ENCODE data around the gene ADRA2C. TPM values are rescaled to one million over a fixed set of nuclear protein-coding genes. Genes with fewer than 3 reads are reported as not detected.

ADRA2C gene
- total RNA-seq, 1 experiment from 2014 or later = not detected

DNA sequence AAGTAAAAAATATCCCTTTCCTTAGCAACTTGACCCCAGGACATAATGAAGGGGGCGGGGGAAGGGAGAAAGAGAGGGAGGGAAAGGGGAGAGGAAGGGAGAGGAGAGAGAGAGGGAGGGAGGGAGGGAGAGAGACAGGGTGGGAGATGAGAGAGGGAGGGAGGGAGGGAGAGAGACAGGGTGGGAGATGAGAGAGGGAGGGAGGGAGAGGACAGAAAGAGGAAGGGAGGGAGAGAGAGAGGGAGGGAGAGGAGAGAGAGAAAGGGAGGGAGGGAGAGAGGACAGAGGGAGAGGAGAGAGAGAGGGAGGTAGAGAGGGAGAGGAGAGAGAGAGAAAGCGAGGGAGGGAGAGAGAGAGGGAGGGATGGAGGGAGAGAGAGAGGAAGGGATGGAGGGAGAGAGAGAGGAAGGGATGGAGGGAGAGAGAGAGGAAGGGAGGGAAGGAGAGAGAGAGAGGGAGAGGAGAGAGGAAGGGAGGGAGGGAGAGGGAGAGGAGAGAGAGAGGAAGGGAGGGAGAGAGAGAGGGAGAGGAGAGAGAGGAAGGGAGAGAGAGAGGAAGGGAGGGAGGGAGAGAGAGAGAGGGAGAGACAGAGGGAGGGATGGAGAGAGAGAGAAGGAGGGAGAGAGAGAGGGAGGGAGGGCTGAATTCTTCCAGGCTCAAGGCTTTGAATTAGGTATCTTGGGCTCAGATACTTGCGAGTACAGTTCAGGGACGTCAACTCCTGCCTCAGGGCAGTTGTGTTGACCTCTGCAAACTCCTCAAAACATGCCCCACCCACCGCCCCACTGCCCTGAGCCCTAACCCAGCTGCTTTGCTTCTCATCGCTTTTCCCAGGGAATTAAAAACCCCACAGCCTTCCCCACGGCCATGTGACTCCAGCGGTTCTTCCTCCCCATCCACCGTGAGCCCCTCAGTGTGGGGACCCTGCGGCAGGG, 40.0 kb upstream of the ADRA2C start:
- no peaks in the 10 kb centered on the region for H3K9me3 ChIP-seq (replicated peaks)
- no peaks in the 10 kb centered on the region for H3K36me3 ChIP-seq
- no peak overlapping the region for H3K27ac ChIP-seq
- no peak for DNase-seq (ENCODE audit: low read depth in 1 of 2, low spot score in 2 of 2)
- H3K4me1 ChIP-seq (replicated peaks) = no peaks in the 10 kb centered on the region
- no peak overlapping the region for H3K4me3 ChIP-seq
- 0 out of 2 replicates have a peak, but pooled peaks cover 6% of the 10 kb centered on the region for H3K27me3 ChIP-seq (replicated peaks)

DNA sequence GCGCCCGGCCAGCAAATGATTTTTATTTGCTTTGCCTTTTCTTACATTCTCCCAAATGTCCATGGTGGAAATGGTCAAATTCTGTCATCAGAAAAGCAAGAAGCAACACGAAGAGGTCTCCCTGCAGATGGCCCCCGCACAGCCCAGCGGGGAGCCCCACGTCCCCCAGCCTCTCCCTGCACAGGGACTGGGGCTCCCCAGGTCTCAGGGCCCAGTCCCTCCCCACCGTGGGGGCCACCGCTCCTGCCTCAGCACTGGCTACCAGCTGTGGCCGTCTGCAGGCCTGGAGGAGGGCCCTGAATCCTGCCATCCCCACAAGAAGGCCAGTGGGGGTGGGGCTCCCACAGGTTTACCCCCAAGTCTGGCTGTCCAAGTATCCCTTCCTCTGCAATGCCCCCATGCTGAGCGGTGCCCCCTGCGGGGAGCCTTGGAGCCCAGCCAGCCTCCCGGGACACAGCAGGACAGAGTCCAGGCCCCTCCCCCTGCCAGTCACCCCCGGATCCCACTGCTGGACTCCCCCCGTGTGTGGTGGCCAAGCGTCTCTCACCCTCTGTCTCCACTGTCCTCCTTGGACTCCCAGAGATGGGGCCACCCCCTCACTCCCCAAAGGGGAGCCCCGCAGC, 38.2 kb upstream of the ADRA2C start:
- H3K36me3 ChIP-seq = no peaks in the 10 kb centered on the region
- 0 out of 2 replicates have a peak, but pooled peaks cover 6% of the 10 kb centered on the region for H3K27me3 ChIP-seq (replicated peaks)
- no peak overlapping the region for H3K27ac ChIP-seq
- DNase-seq (ENCODE audit: low read depth in 1 of 2, low spot score in 2 of 2) = no peak
- H3K9me3 ChIP-seq (replicated peaks) = no peaks in the 10 kb centered on the region
- H3K4me1 ChIP-seq (replicated peaks) = no peaks in the 10 kb centered on the region
- H3K4me3 ChIP-seq = no peak overlapping the region

GRCh38 chr4:3729188-3729881, 36.9 kb upstream of the ADRA2C start:
- Histone ChIP-seq H3K4me1 (replicated peaks) (no peaks in the 10 kb centered on the region), H3K36me3 (no peaks in the 10 kb centered on the region), H3K4me3 (no peak overlapping the region), H3K27me3 (replicated peaks) (0 out of 2 replicates have a peak, but pooled peaks cover 6% of the 10 kb centered on the region), H3K9me3 (replicated peaks) (no peaks in the 10 kb centered on the region), H3K27ac (no peak overlapping the region)
- no peak for DNase-seq (ENCODE audit: low read depth in 1 of 2, low spot score in 2 of 2)

GRCh38 chr4:3729882-3730226, 36.3 kb upstream of the ADRA2C start:
- Histone ChIP-seq H3K9me3 (replicated peaks) (no peaks in the 10 kb centered on the region), H3K27me3 (replicated peaks) (0 out of 2 replicates have a peak, but pooled peaks cover 6% of the 10 kb centered on the region), H3K36me3 (no peaks in the 10 kb centered on the region), H3K27ac (no peak overlapping the region), H3K4me3 (no peak overlapping the region), H3K4me1 (replicated peaks) (no peaks in the 10 kb centered on the region)
- DNase-seq (ENCODE audit: low read depth in 1 of 2, low spot score in 2 of 2) = no peak

DNA sequence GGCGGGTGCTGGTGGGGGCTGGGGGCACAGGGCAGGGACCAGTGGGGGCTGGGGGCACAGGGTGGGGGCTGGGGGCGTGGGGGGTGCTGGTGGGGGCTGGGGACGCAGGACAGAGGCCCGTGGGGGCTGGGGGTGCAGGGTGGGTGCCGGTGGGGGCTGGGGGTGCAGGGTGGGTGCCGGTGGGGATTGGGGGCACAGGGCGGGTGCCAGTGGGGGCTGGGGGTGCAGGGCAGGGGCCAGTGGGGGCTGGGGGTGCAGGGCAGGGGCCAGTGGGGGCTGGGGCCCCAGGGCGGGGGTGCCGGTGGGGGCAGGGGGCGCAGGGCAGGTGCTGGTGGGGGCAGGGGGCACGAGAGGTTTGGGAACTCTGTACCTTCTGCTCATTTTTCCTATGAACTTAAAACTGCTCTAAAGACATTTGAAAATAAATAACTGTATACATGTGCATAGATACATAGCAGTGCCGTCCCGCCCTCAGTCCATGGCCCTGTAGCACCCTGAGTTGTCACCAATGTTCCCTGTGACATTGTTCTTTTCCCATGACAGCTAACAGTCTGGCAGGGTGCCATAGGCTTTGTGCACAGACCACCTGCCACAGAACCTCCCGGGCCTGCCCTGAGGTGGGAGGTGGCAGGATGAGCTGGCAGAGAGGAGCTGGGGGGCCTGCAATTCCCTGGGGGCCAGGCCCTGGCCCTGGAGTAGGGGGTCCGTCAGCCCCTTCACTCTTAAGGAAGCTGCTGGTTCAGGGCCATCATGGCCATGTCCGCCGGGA, 35.6 kb upstream of the ADRA2C start:
- Histone ChIP-seq H3K27ac (no peak overlapping the region), H3K36me3 (no peaks in the 10 kb centered on the region), H3K27me3 (replicated peaks) (0 out of 2 replicates have a peak, but pooled peaks cover 6% of the 10 kb centered on the region), H3K4me1 (replicated peaks) (no peaks in the 10 kb centered on the region), H3K4me3 (no peak overlapping the region), H3K9me3 (replicated peaks) (no peaks in the 10 kb centered on the region)
- DNase-seq (ENCODE audit: low read depth in 1 of 2, low spot score in 2 of 2) = no peak

DNA sequence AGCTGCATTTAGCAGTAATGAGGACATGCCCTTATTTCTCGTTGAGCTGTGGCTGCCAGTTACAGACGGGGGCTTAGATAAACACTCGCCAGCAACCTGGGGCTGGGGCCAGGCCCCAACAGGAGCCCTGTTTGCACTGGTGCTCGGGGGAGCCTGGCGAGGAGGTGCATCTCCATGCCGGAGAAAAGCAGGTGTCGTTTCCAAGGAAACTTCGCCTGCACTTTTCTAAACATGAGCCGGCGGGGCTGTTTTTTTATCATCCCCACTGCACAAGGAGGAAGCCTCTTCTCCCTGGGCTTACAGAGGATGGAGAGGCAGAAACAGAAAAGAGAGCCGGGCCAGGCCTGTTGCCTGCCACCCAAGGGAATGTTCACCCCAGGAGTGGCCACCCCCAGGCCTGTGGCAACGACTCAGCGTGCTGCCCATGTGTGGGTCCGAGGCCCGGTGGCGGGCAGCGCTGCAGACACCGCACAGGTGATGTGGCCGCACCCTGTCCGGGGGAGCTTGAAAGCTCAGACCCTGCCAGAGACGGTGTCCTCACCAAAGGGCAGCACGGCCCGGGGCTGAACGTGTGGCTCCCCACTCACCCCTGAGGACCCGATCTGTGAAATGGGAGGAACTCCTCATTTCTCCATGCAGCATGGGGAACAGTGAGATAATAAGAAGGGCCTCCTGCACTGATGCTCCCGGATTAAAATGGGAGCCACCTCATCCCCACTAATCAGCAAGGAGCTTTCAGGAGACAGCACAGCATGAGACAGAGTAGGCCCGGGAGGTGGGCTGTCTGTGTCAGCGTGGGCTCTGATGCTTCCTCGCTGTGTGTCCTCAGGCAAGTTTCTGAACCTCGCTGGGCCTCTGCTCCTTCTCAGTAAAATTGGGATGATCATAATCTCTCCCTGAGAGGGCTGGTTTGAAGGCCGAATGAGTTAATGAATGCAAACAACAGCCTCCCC, 33.8 kb upstream of the ADRA2C start:
- H3K27me3 ChIP-seq (replicated peaks) = no peaks in the 10 kb centered on the region
- H3K4me3 ChIP-seq = no peak overlapping the region
- no peaks in the 10 kb centered on the region for H3K36me3 ChIP-seq
- no peaks in the 10 kb centered on the region for H3K4me1 ChIP-seq (replicated peaks)
- H3K9me3 ChIP-seq (replicated peaks) = no peaks in the 10 kb centered on the region
- no peak for DNase-seq (ENCODE audit: low read depth in 1 of 2, low spot score in 2 of 2)
- H3K27ac ChIP-seq = no peak overlapping the region

DNA sequence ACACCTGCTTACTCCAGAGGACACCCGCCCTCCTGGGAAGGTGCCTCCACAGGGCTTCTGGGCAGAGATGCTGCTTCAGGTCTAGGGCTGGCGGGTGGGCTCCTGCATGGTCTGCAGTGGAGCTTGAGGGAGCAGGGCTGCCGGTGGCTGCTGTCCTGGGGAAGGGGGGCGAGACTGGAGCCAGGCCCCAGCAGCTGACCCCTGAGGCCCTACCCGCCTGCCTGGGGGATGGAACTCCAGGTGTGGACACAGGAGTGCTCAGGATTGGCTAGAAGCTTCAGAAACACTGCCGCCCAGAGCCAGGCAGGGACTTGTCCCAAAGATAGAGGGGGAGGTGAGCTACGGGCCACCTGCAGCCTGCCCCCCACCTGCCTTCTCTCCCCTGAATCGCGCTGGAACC, 33.0 kb upstream of the ADRA2C start:
- H3K36me3 ChIP-seq = no peaks in the 10 kb centered on the region
- no peaks in the 10 kb centered on the region for H3K4me1 ChIP-seq (replicated peaks)
- no peak for DNase-seq (ENCODE audit: low read depth in 1 of 2, low spot score in 2 of 2)
- no peak overlapping the region for H3K4me3 ChIP-seq
- H3K27ac ChIP-seq = no peak overlapping the region
- no peaks in the 10 kb centered on the region for H3K9me3 ChIP-seq (replicated peaks)
- H3K27me3 ChIP-seq (replicated peaks) = no peaks in the 10 kb centered on the region

GRCh38 chr4:3735196-3735595, 31.0 kb upstream of the ADRA2C start:
- H3K4me3 ChIP-seq = no peak overlapping the region

GRCh38 chr4:3736290-3736689, 29.9 kb upstream of the ADRA2C start:
- H3K27me3 ChIP-seq (replicated peaks) = no peaks in the 10 kb centered on the region
- no peak overlapping the region for H3K4me3 ChIP-seq
- DNase-seq (ENCODE audit: low read depth in 1 of 2, low spot score in 2 of 2) = no peak
- no peaks in the 10 kb centered on the region for H3K4me1 ChIP-seq (replicated peaks)
- 0 out of 2 replicates have a peak, but pooled peaks cover 2% of the 10 kb centered on the region for H3K9me3 ChIP-seq (replicated peaks)
- H3K36me3 ChIP-seq = no peaks in the 10 kb centered on the region
- H3K27ac ChIP-seq = no peak overlapping the region

More at GRCh38 chr4:3735196-3735595, 31.0 kb upstream of the ADRA2C start:
- DNase-seq (ENCODE audit: low read depth in 1 of 2, low spot score in 2 of 2) = no peak
- Histone ChIP-seq H3K4me1 (replicated peaks) (no peaks in the 10 kb centered on the region), H3K27me3 (replicated peaks) (no peaks in the 10 kb centered on the region), H3K36me3 (no peaks in the 10 kb centered on the region), H3K9me3 (replicated peaks) (0 out of 2 replicates have a peak, but pooled peaks cover 1% of the 10 kb centered on the region), H3K27ac (no peak overlapping the region)

DNA sequence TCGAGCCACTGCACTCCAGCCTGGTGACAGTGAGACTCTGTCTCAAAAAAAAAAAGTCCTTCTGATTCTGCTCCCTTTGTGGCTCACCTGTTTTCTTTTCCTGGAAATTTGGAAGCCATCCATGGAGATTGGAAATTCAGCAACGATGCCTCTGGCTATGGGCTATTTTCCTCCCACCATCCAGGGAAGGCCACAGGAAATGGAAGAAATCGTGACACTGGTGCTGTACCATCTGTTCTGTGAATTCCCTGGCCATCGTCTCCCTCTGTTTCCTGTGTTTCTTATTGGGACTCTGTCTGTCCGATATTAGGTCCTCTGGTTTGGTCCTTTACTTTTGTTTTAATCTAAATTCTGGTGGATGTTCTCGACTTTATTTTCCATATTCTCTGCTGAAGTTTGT, 29.4 kb upstream of the ADRA2C start:
- Histone ChIP-seq H3K9me3 (replicated peaks) (0 out of 2 replicates have a peak, but pooled peaks cover 2% of the 10 kb centered on the region), H3K4me3 (no peak overlapping the region), H3K4me1 (replicated peaks) (no peaks in the 10 kb centered on the region), H3K27me3 (replicated peaks) (no peaks in the 10 kb centered on the region), H3K36me3 (no peaks in the 10 kb centered on the region), H3K27ac (no peak overlapping the region)
- DNase-seq (ENCODE audit: low read depth in 1 of 2, low spot score in 2 of 2) = no peak

- H3K4me3 ChIP-seq = no peak overlapping the region
Observed at GRCh38 chr4:3739577-3739976, 26.6 kb upstream of the ADRA2C start.

DNA sequence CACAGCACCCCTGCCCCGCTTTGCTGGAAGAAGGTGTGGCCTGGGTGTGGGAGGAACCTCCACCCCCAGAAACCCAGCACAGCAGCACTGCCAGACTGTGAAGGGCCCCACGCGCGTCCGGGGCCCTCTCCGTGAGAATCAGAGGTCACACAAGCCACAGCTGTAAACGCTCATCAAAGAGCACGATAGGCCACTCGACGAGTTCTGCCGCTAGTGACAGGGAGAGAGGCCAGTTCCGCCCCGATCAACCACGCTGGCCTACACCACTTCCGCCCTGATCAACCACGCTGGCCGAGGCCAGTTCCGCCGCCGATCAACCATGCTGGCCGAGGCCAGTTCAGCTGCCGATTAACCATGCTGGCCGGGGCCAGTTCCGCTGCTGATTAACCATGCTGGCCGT, 25.9 kb upstream of the ADRA2C start:
- no peaks in the 10 kb centered on the region for H3K4me1 ChIP-seq (replicated peaks)
- no peaks in the 10 kb centered on the region for H3K36me3 ChIP-seq
- peaks cover 5% of the 10 kb centered on the region for H3K27me3 ChIP-seq (replicated peaks)
- DNase-seq (ENCODE audit: low read depth in 1 of 2, low spot score in 2 of 2) = no peak
- H3K4me3 ChIP-seq = no peak overlapping the region
- no peak overlapping the region for H3K27ac ChIP-seq
- H3K9me3 ChIP-seq (replicated peaks) = peaks cover 2% of the 10 kb centered on the region; the same call in 1 of the 2 replicates

More at GRCh38 chr4:3739577-3739976, 26.6 kb upstream of the ADRA2C start:
- Histone ChIP-seq H3K27ac (no peak overlapping the region), H3K9me3 (replicated peaks) (0 out of 2 replicates have a peak, but pooled peaks cover 2% of the 10 kb centered on the region), H3K4me1 (replicated peaks) (no peaks in the 10 kb centered on the region), H3K27me3 (replicated peaks) (no peaks in the 10 kb centered on the region; the same call in 1 of the 2 replicates), H3K36me3 (no peaks in the 10 kb centered on the region)
- no peak for DNase-seq (ENCODE audit: low read depth in 1 of 2, low spot score in 2 of 2)
